ENCODE measurements around the gene FAM161B.
"Not testable (repeated sequence)": the region's sequence is repeated elsewhere in the genome, so short reads cannot be mapped to it uniquely, and the experiment has no call there.

The FAM161B gene

DNA sequence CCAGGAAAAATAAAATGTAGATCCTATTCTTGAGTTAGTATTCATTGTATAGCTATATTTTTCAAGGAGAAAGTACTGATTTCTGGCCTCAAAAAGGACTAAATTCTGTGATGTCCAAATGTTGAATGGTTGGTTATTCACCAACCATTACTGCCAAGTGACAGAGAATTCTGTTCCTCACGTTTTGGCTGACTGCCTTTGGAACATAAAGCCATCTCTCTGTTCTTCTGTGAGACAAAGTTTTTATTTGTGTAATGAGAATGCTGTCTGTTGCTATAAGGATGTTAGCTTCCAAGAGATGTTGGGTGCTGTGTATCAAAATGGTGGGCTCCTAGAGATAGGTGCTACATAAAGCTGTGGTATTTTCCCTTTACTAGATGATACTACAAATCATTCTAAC is 54.0 kb downstream of the FAM161B start:
- TF ChIP-seq RBAK (tag by site-specific recombination; IDR thresholded peaks at IDR 0.05): no peak
- no peak for TF ChIP-seq ZNF510 (tag by site-specific recombination; IDR thresholded peaks at IDR 0.05; ENCODE audit: insufficient replicate concordance)
- no peak for TF ChIP-seq ZNF184 (tag by site-specific recombination; IDR thresholded peaks at IDR 0.05)
- TF ChIP-seq ZNF670 (tag by site-specific recombination; IDR thresholded peaks at IDR 0.05; ENCODE audit: low read depth): no peak
- CTCF ChIA-PET: no interaction called here
- POLR2A ChIA-PET: interaction anchor here (0.5 kb wide), 1 partner anchor 233 kb away, joined by 3 read pairs; no protein-coding TSS in a partner anchor
- H3K36me3 ChIP-seq (ENCODE audit: control insufficient read depth in 2 of 2, insufficient read depth in 1 of 2, low read length in 2 of 2): peaks cover 82 to 91% of the 10 kb centered on the region in 2 experiments
- H3K27ac ChIP-seq (ENCODE audit: extremely low read depth, low read depth, low read length): no peak overlapping the region
- no peaks in the 10 kb centered on the region for H3K4me1 ChIP-seq (ENCODE audit: control insufficient read depth, insufficient read depth, low read length)
- H3K4me3 ChIP-seq (ENCODE audit: low read depth, low read length): no peak overlapping the region
- no peaks in the 10 kb centered on the region for H3K9me3 ChIP-seq (ENCODE audit: control insufficient read depth, insufficient read depth, low read depth, low read length)

DNA sequence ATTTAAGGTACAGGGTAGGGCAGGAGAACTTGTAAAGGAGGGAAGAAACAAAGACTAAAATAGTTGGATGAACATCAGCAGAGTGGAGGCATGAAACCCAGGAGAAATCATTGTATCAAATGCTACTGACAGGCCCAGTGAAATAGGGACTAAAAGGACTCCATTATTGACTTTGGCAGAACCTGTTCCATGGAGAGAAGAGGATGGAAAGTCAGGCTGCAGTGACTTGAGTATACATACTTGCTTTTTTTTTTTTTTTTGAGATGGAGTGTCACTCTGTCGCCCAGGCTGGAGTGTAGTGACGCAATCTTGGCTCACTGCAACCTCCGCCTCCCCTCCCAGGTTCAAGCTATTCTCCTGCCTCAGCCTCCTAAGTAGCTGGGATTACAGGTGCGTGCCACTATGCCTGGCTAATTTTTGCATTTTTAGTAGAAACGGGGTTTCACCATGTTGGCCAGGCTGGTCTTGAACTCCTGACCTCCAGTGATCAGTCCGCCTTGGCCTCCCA is 55.7 kb downstream of the FAM161B start:
- H3K4me1 ChIP-seq (ENCODE audit: control insufficient read depth, insufficient read depth, low read length); H3K4me3 ChIP-seq (ENCODE audit: low read depth, low read length); POLR2A ChIA-PET; H3K9me3 ChIP-seq (ENCODE audit: control insufficient read depth, insufficient read depth, low read depth, low read length); H3K27ac ChIP-seq (ENCODE audit: extremely low read depth, low read depth, low read length): not testable (repeated sequence)
- CTCF ChIA-PET: interaction anchor here (0.7 kb wide), 2 partner anchors 116 to 153 kb away, joined by 3 read pairs; no protein-coding TSS in a partner anchor
- peaks cover 71 to 77% of the 10 kb centered on the region in 2 experiments for H3K36me3 ChIP-seq (ENCODE audit: control insufficient read depth in 2 of 2, insufficient read depth in 1 of 2, low read length in 2 of 2)

DNA sequence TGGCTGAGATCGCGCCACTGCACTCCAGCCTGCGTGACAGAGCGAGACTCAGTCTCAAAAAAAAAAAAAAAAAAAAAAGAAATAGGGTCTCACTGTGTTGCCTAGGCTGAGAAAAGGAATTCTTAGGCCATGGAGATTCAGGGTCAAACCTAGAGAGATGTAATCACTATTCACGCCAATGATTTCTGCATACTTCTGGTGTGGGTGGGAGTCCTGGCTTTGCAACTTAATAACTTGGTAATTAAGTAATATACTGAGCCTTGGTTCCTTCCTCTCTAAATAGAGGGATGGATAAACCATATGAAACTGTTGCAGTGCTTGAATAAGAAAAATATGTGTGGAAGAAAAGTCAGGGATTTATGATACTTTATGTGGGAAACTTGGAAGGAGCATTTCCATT is 60.5 kb downstream of the FAM161B start:
- no peak for TF ChIP-seq ZNF560 (tag by site-specific recombination; IDR thresholded peaks at IDR 0.05; ENCODE audit: borderline replicate concordance)
- no peak for TF ChIP-seq ZEB2 (tag by site-specific recombination; IDR thresholded peaks at IDR 0.05)
- no peak for TF ChIP-seq HOXA7 (CRISPR knock-in tag; IDR thresholded peaks at IDR 0.05; ENCODE audit: borderline replicate concordance)
- no peak for TF ChIP-seq ZBTB48 (tag by site-specific recombination; IDR thresholded peaks at IDR 0.05)
- TF ChIP-seq, protein P1, sequence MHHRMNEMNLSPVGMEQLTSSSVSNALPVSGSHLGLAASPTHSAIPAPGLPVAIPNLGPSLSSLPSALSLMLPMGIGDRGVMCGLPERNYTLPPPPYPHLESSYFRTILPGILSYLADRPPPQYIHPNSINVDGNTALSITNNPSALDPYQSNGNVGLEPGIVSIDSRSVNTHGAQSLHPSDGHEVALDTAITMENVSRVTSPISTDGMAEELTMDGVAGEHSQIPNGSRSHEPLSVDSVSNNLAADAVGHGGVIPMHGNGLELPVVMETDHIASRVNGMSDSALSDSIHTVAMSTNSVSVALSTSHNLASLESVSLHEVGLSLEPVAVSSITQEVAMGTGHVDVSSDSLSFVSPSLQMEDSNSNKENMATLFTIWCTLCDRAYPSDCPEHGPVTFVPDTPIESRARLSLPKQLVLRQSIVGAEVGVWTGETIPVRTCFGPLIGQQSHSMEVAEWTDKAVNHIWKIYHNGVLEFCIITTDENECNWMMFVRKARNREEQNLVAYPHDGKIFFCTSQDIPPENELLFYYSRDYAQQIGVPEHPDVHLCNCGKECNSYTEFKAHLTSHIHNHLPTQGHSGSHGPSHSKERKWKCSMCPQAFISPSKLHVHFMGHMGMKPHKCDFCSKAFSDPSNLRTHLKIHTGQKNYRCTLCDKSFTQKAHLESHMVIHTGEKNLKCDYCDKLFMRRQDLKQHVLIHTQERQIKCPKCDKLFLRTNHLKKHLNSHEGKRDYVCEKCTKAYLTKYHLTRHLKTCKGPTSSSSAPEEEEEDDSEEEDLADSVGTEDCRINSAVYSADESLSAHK (tag by site-specific recombination; IDR thresholded peaks at IDR 0.05): no peak
- TF ChIP-seq WT1 (tag by site-specific recombination; IDR thresholded peaks at IDR 0.05): no peak
- TF ChIP-seq, protein P2, sequence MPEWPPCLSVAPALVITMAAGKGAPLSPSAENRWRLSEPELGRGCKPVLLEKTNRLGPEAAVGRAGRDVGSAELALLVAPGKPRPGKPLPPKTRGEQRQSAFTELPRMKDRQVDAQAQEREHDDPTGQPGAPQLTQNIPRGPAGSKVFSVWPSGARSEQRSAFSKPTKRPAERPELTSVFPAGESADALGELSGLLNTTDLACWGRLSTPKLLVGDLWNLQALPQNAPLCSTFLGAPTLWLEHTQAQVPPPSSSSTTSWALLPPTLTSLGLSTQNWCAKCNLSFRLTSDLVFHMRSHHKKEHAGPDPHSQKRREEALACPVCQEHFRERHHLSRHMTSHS (tag by site-specific recombination; IDR thresholded peaks at IDR 0.05): no peak
- TF ChIP-seq, protein P3, sequence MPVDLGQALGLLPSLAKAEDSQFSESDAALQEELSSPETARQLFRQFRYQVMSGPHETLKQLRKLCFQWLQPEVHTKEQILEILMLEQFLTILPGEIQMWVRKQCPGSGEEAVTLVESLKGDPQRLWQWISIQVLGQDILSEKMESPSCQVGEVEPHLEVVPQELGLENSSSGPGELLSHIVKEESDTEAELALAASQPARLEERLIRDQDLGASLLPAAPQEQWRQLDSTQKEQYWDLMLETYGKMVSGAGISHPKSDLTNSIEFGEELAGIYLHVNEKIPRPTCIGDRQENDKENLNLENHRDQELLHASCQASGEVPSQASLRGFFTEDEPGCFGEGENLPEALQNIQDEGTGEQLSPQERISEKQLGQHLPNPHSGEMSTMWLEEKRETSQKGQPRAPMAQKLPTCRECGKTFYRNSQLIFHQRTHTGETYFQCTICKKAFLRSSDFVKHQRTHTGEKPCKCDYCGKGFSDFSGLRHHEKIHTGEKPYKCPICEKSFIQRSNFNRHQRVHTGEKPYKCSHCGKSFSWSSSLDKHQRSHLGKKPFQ (tag by site-specific recombination; IDR thresholded peaks at IDR 0.05): no peak
- TF ChIP-seq ZXDB (tag by site-specific recombination; IDR thresholded peaks at IDR 0.05): no peak
- TF ChIP-seq ZNF202 (tag by site-specific recombination; IDR thresholded peaks at IDR 0.05; ENCODE audit: borderline replicate concordance): no peak
- TF ChIP-seq ZNF121 (tag by site-specific recombination; IDR thresholded peaks at IDR 0.05): no peak
- TF ChIP-seq ZNF169 (tag by site-specific recombination; IDR thresholded peaks at IDR 0.05): no peak
- POLR2A ChIA-PET: no interaction called here

More for the DNA sequence above, 60.5 kb downstream of the FAM161B start:
- Histone ChIP-seq H3K4me1 (ENCODE audit: control insufficient read depth, insufficient read depth, low read length) (no peaks in the 10 kb centered on the region; the same call in 1 of the 2 replicates), H3K9me3 (ENCODE audit: control insufficient read depth, insufficient read depth, low read depth, low read length) (no peaks in the 10 kb centered on the region), H3K27ac (ENCODE audit: extremely low read depth, low read depth, low read length) (no peak overlapping the region), H3K36me3 (ENCODE audit: control insufficient read depth in 2 of 2, insufficient read depth in 1 of 2, low read length in 2 of 2) (peaks cover 23 to 29% of the 10 kb centered on the region in 2 experiments), H3K4me3 (ENCODE audit: low read depth, low read length) (no peak overlapping the region)
- CTCF ChIA-PET: interaction anchor here (0.6 to 0.8 kb wide), 2 partner anchors 146 to 176 kb away, joined by 3 read pairs; no protein-coding TSS in a partner anchor
